CD14-positive monocyte (primary cell): ENCODE measurements around the gene STAC. TPM values are rescaled to one million over a fixed set of nuclear protein-coding genes. Genes with fewer than 3 reads are reported as not detected.

Experiments
- DNase-seq, 3 donors: peaks; one replicate each; pipeline ENCODE4 v3.0.0-alpha.2; 2011 to 2022
- H2AFZ ChIP-seq: 2 replicates; pipeline ENCODE4 v1.6.0; 2012; ENCODE audit warnings: mild to moderate bottlenecking, low read depth, low read length, inconsistent platforms; ENCODE audit not compliant: insufficient read depth, poor library complexity, severe bottlenecking
- H3K27ac ChIP-seq, 2 donors: 1 replicate in 1 of 2; 2 replicates in 1 of 2; pipeline ENCODE4 v1.5.1; 2012 to 2013; ENCODE audit warnings: low read length in 2 of 2, control low read depth in 1 of 2, inconsistent platforms in 1 of 2, low read depth in 1 of 2, mild to moderate bottlenecking in 1 of 2
- H3K27me3 ChIP-seq, 2 donors: one replicate each; pipeline versions ENCODE4 v1.6.0 to v1.6.1; 2011 to 2013; ENCODE audit warnings: low read length in 2 of 2; ENCODE audit not compliant: control insufficient read depth in 2 of 2, insufficient read depth in 2 of 2
- H3K36me3 ChIP-seq, 2 donors: replicated peaks in 1 of 2; 1 replicate in 1 of 2; 2 replicates in 1 of 2; pipeline versions ENCODE4 v1.5.1 to v1.6.1; 2012 to 2013; ENCODE audit warnings: low read length in 2 of 2, control low read depth in 1 of 2, inconsistent platforms in 1 of 2, mild to moderate bottlenecking in 1 of 2; ENCODE audit not compliant: insufficient read depth in 2 of 2, control insufficient read depth in 1 of 2
- H3K4me1 ChIP-seq, 2 donors: 1 replicate in 1 of 2; 2 replicates in 1 of 2; pipeline versions ENCODE4 v1.5.1 to v1.6.1; 2012 to 2013; ENCODE audit warnings: low read length in 2 of 2, control low read depth in 1 of 2, inconsistent platforms in 1 of 2, mild to moderate bottlenecking in 1 of 2, moderate library complexity in 1 of 2; ENCODE audit not compliant: insufficient read depth in 2 of 2, control insufficient read depth in 1 of 2
- H3K4me2 ChIP-seq: replicated peaks from 2 replicates; pipeline ENCODE3; 2012; ENCODE audit warnings: low read length, moderate library complexity, mild to moderate bottlenecking; ENCODE audit not compliant: poor library complexity, severe bottlenecking; ENCODE audit errors: extremely low read depth
- H3K4me3 ChIP-seq, 3 experiments: fragments of 200-600 bp in 1 of 3; sonication (generic) in 1 of 3; replicated peaks in 1 of 3; 1 replicate in 2 of 3; 2 replicates in 1 of 3; pipeline ENCODE4 v1.5.1; 2011 to 2013; ENCODE audit warnings: low read length in 3 of 3, mild to moderate bottlenecking in 3 of 3, control low read depth in 2 of 3, low read depth in 2 of 3, inconsistent platforms in 1 of 3, moderate library complexity in 1 of 3
- H3K79me2 ChIP-seq: 2 replicates; pipeline ENCODE4 v1.6.0; 2012; ENCODE audit warnings: mild to moderate bottlenecking, control low read depth, inconsistent platforms, low read length, moderate library complexity; ENCODE audit not compliant: insufficient read depth
- H3K9ac ChIP-seq: 2 replicates; pipeline ENCODE4 v1.6.0; 2017; ENCODE audit warnings: low read length, mild to moderate bottlenecking; ENCODE audit not compliant: insufficient read depth, poor library complexity, severe bottlenecking
- H3K9me3 ChIP-seq, 2 donors: replicated peaks in 1 of 2; 1 replicate in 1 of 2; 2 replicates in 1 of 2; pipeline versions ENCODE4 v1.5.1 to v1.6.1; 2012 to 2013; ENCODE audit warnings: low read length in 2 of 2, control low read depth in 1 of 2; ENCODE audit not compliant: control insufficient read depth in 1 of 2, insufficient read depth in 1 of 2
- H4K20me1 ChIP-seq: 2 replicates; pipeline ENCODE4 v1.6.0; 2012; ENCODE audit warnings: mild to moderate bottlenecking, low read length, control low read depth, moderate library complexity; ENCODE audit not compliant: insufficient read depth
- H3K27ac Mint-ChIP-seq, 7 donors: one replicate each; pipeline ENCODE4 v1.8.0; 2020; ENCODE audit warnings: mild to moderate bottlenecking in 7 of 7, mixed read lengths in 7 of 7, moderate library complexity in 6 of 7, inconsistent platforms in 2 of 7
- H3K27me3 Mint-ChIP-seq, 3 donors: one replicate each; pipeline ENCODE4 v1.8.0; 2021 to 2022; ENCODE audit warnings: low read depth in 3 of 3, mild to moderate bottlenecking in 3 of 3, mixed read lengths in 3 of 3, moderate library complexity in 3 of 3, inconsistent platforms in 1 of 3
- H3K36me3 Mint-ChIP-seq, 2 donors: one replicate each; pipeline ENCODE4 v1.8.0; 2020; ENCODE audit warnings: mixed read lengths in 2 of 2, inconsistent platforms in 1 of 2, mild to moderate bottlenecking in 1 of 2
- H3K4me1 Mint-ChIP-seq: one replicate; pipeline ENCODE4 v1.8.0; 2020; ENCODE audit warnings: mild to moderate bottlenecking, mixed read lengths
- H3K4me3 Mint-ChIP-seq, 2 donors: one replicate each; pipeline ENCODE4 v1.8.0; 2020; ENCODE audit warnings: mild to moderate bottlenecking in 2 of 2, mixed read lengths in 2 of 2, moderate library complexity in 1 of 2
- H3K9me3 Mint-ChIP-seq, 7 donors: one replicate each; pipeline ENCODE4 v1.8.0; 2020 to 2022; ENCODE audit warnings: mixed read lengths in 7 of 7, mild to moderate bottlenecking in 6 of 7, moderate library complexity in 6 of 7, inconsistent platforms in 2 of 7
- WGBS: methylation state at CpG from one replicate; pipeline ENCODE4 v1.1.5; 2013; ENCODE audit warnings: missing lambda C conversion rate; ENCODE audit not compliant: insufficient coverage; 5-methylcytosine and 5-hydroxymethylcytosine counted together
- intact Hi-C, 2 donors: fragments of 100-400 bp; cut with micrococcal nuclease; formaldehyde crosslinking; loops; one replicate each; pipeline versions ENCODE4 v1.15.0 to v1.15.1; 2023
- polyA plus RNA-seq, 3 donors: library from polyadenylated mRNA; depleted of rRNA in 1 of 3; unstranded in 2 of 3; stranded (reverse) in 1 of 3; fragments of 300-500 nt in 2 of 3; fragments of >200 nt in 1 of 3; fragmentation: Illumina TruSeq in 2 of 3; gene quantifications; 1 replicate in 2 of 3; 2 replicates in 1 of 3; pipeline ENCODE4 v1.2.3, GENCODE V29; 2012 to 2021
- TF ChIP-seq, protein P1 (sequence below): fragments of 200-600 bp; IDR thresholded peaks from one replicate; pipeline ENCODE4 v1.8.0; 2022; ENCODE audit warnings: antibody characterized with exemption, mild to moderate bottlenecking

The STAC gene
- polyA plus RNA-seq, 3 donors, result 0.10 to 0.40 (median 0.12) TPM

DNA sequence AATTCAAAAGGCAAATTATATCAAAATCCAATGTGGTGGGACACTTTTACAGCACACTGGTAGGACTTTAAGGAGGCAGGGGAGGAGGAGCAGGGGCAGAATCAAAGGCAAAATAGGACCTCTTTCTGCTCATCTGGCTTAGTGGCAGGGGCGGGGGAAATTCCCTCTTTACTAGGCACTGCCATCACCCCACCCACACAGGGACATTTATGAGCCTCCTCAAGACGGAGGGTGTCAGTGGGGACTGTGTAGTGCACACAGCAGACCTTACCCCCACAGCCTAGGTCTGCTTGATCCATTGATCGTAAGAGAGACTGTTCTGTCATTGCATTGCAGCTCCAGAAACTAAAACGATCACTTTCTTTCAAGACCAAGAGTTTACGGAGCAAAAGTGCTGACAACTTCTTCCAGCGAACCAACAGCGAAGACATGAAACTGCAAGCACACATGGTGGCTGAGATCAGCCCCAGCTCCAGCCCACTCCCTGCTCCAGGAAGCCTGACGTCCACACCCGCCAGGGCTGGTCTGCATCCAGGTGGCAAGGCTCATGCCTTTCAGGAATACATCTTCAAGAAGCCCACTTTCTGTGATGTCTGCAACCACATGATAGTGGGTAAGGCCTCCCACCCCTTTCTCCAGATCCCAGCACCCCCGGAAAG lies 62.9 kb downstream of the STAC start:
- no peak for DNase-seq
- Histone ChIP-seq H3K9ac (no peak overlapping the region), H3K27me3 (no peaks in the 10 kb centered on the region), H3K79me2 (no peaks in the 10 kb centered on the region), H3K4me1 (no peaks in the 10 kb centered on the region), H3K4me2 (no peak overlapping the region), H3K9me3 (no peaks in the 10 kb centered on the region), H3K27ac (no peak overlapping the region), H2AFZ (no peak overlapping the region), H4K20me1 (no peaks in the 10 kb centered on the region), H3K36me3 (no peaks in the 10 kb centered on the region), H3K4me3 (no peak overlapping the region)
- H3K4me1 Mint-ChIP-seq, result no peaks in the 10 kb centered on the region
- peaks cover 0 to 7% (median 2%) of the 10 kb centered on the region in 7 donors for H3K9me3 Mint-ChIP-seq
- TF ChIP-seq, protein P1, sequence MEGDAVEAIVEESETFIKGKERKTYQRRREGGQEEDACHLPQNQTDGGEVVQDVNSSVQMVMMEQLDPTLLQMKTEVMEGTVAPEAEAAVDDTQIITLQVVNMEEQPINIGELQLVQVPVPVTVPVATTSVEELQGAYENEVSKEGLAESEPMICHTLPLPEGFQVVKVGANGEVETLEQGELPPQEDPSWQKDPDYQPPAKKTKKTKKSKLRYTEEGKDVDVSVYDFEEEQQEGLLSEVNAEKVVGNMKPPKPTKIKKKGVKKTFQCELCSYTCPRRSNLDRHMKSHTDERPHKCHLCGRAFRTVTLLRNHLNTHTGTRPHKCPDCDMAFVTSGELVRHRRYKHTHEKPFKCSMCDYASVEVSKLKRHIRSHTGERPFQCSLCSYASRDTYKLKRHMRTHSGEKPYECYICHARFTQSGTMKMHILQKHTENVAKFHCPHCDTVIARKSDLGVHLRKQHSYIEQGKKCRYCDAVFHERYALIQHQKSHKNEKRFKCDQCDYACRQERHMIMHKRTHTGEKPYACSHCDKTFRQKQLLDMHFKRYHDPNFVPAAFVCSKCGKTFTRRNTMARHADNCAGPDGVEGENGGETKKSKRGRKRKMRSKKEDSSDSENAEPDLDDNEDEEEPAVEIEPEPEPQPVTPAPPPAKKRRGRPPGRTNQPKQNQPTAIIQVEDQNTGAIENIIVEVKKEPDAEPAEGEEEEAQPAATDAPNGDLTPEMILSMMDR, result no peak
- H3K36me3 Mint-ChIP-seq, result peaks cover 3 to 4% of the 10 kb centered on the region in 2 donors
- intact Hi-C loops, result no loop called here
- H3K4me3 Mint-ChIP-seq, result no peak overlapping the region
- no peaks in the 10 kb centered on the region for H3K27me3 Mint-ChIP-seq
- 90% methylated on average over 6 of the region's 10 CpGs for WGBS
- no peak overlapping the region for H3K27ac Mint-ChIP-seq

DNA sequence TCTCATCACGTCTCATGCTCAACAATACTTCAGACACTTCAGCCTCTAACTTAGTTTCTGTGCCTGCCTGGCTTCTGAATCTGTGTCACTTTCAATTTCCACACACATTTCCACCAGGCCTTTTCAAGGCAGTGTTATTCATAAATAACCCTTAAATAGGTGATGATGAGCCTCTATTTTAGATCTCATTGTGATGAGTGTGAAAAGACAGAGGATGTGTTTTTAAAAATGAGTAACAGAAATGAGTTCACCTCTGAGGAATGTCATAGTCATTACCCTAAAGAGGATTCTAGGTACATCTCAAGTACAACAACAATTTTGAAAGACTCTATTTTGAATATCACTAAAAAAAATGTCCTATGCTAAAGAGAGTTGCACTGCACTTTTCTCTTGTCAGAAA lies 64.6 kb downstream of the STAC start:
- Mint-ChIP-seq H3K36me3 (peaks cover 3 to 4% of the 10 kb centered on the region in 2 donors), H3K9me3 (peaks cover 0 to 4% (median 2%) of the 10 kb centered on the region in 7 donors), H3K4me1 (no peaks in the 10 kb centered on the region), H3K27ac (no peak overlapping the region), H3K4me3 (no peak overlapping the region), H3K27me3 (no peaks in the 10 kb centered on the region)
- intact Hi-C loops, result no loop called here
- Histone ChIP-seq H3K4me2 (no peak overlapping the region), H3K27me3 (no peaks in the 10 kb centered on the region), H4K20me1 (no peaks in the 10 kb centered on the region), H3K9ac (no peak overlapping the region), H3K9me3 (no peaks in the 10 kb centered on the region), H3K27ac (no peak overlapping the region), H3K4me1 (no peaks in the 10 kb centered on the region), H3K36me3 (no peaks in the 10 kb centered on the region), H3K4me3 (no peak overlapping the region), H2AFZ (no peak overlapping the region), H3K79me2 (no peaks in the 10 kb centered on the region)
- WGBS, result no CpG with 5 or more reads among the region's 1 CpG
- TF ChIP-seq, protein P1, result no peak
- no peak for DNase-seq
